ENCODE data around the gene MZT1. TPM values are rescaled to one million over a fixed set of nuclear protein-coding genes. Genes with fewer than 3 reads are reported as not detected.
"Not testable (repeated sequence)": the region's sequence is repeated elsewhere in the genome, so short reads cannot be mapped to it uniquely, and the experiment has no call there.

Gene MZT1, protein sequence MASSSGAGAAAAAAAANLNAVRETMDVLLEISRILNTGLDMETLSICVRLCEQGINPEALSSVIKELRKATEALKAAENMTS
- 41.8 TPM for total RNA-seq

GRCh38 chr13:72727417-72728289, at the start of gene MZT1, which contains the start of gene BORA:
TSS of gene MZT1 (minus strand) at chr13:72727629. CDS start at chr13:72727602, 27 bp downstream.
TSS of gene BORA (plus strand) at chr13:72727923. CDS start at chr13:72728941, 1,018 bp downstream.
- peak; percentile 95 for DNase-seq

- DNase-seq: no peak
These were observed 46.6 kb upstream of the MZT1 start for GRCh38 chr13:72774019-72774418.

DNA sequence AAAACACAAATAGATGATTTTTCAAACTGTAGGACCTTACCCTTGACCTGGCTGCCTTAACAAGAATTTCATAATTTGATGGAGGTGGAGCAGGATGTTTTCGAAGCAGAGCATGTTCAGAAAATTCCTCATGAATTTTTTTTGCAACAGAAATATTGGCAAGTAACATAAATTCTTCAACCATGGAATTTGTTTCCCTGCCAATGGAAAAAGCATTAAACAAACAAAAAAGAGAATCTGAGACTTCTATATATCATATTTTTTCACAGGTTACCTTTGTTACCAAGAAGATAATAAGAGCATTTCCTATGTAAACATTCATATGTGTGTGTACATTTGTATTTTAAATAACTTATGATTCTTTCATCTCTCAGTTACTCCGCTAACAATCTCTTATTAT, 36.0 kb upstream of the MZT1 start:
- no peak for DNase-seq

- no peak for DNase-seq
These were observed 32.8 kb upstream of the MZT1 start for GRCh38 chr13:72760189-72760588.

DNA sequence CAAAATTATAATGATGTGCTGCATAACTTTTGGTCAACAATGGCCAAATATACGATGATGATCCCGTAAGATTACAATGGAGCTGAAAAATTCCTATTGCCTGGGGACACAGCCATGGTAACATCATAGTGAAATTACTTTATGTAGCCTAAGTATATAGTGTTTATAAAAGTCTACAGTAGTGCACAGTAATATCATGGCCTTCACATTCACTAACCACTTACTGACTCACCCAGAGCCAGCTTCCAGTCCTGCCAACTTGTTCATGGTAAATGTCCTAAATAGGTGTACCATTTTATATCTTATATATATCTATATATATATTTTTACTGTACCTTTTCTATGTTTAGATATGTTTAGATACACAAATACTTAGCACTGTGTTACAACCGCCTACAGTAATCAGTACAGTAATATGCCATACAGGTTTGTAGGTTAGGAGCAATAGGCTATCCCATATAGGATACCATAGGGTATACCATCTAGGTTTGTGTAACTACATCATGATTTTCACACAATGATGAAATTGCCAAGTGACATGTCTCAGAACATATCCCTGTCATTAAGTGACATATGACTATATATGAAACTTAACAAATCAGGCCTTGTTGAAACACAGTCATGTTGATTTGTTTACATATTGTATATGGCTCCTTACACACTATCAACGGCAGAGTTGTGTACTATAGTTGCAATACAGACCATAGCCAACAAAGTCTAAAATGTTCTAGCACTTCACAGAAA, 30.5 kb upstream of the MZT1 start:
- no peak for DNase-seq

DNA sequence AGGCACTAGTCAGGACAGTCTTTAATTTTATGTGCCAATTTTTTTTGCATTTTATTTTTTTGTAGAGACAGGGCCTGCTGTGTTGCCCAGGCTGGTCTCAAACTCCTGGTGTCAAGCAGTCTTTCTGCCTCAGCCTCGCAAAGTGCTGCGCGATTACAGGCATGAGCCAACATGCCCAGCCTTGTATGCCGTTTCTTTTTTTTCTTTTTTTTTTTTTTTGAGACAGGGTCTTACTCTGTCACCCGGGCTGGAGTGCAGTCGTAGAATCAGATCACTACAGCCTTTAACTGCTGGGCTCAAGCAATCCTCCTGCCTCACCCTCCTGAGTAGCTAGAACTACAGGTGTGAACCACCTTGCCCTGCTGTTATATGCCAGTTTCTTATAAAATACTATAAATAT, 26.7 kb upstream of the MZT1 start:
- DNase-seq: no peak

DNA sequence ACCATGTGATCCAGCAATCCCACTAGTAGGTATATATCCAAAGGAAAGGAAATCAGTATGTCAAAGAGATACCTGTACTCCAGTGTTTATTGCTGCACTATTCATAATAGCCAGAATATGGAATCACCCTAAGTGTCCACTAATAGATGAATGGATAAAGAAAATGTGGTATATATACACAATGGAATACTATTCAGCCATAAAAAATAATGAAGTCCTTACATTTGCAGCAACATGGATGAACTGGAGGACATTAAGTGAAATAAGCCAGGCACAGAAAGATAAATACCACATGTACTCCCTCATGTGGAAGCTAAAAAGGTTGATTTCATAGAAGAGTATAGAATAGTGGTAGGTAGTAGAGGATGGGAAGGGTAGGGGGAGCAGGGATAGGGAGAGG, 23.8 kb upstream of the MZT1 start:
- no peak for DNase-seq

DNA sequence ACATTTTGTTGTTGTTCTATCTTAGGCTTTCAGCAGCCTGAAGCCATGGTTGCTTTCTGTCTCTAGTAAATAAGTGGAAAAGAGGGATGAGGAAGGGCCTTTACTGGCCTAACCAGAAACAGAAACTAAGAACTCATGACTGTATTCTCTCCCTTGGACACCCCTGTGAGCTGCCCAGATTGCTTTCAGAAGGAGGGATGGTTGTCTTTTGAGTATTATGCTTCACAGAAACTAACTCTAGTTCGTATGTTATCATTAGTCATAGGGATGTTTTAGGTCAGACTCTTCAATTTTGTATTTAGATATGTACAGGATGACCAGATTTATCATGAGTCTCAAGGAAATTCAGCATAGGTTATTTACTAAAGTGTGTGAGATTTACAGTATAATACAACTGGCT, 17.8 kb upstream of the MZT1 start:
- no peak for DNase-seq

DNA sequence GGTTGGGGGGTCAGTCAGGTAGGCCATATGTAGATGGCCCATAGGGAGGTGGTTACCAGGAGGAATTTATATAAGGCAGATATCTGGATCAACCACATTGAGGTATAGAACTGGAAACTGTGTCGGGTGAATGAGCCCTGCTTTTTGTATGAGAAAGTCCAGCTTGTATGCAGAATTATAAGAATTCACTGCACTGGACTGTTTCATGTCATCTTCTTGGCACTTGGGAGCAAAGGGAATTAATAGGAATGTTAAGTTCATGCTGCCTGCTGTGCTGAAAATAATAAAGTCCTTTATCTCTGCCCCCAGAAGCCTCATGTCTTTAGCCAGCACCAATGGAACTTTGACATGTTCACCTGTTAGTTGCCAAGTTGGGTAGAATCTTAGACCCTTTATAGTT, 12.6 kb upstream of the MZT1 start:
- no peak for DNase-seq

DNA sequence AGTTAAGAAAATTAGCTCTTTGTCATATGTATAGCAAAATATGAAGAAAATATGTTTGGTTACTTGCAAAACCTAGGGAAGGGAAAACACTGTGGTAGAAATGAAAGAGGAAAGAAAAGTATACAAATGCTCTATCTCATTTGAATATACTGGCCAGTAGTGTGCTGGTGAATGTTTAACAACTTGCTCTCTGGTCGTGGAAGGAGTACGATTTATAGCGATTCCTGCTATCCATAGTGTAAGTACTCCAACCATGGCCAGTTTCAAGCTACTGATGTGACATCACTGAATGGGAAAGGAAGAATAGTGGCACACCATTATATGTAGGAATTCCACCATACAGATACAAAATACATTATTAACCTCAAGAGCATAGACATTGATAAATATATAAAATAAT, 9.6 kb upstream of the MZT1 start:
- DNase-seq: no peak

GRCh38 chr13:72728290-72728605, 819 bp upstream of the MZT1 start:
- no peak for DNase-seq

DNA sequence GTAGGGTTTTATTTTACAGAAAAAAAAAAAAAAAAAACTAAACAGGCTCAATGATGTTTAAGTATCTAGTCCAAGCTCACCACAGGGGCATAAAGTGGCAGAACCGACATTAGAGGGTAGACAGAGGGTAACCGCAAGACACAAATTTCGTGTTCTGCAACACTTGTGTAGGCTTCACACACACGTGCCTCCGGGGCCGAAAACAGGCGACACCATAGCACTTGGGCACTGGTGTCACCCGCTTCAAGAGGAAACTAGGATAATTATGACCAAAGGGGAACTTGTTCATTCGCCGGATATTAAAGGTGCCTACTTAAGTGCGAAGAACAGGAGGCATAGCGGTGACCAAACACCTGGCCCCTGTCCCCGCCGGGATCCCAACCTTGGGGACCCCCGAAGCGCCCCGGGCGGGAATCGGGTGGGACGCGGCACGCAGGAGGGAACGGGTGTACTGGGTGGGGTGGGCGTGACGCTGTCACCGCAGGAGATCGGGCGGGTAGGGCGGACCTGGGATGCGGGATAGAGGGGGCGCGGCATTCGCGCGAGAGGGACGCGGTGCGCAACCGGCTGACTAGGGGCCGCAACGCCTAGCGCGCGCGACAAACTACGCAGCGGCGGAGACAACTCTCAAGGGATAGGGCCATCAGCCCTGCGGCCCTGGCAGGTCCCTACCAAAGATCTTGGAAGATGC, 558 bp downstream of the MZT1 start:
- peak; percentile 33 for DNase-seq

GRCh38 chr13:72726185-72726584, 1.2 kb downstream of the MZT1 start:
- not testable (repeated sequence) for DNase-seq

DNA sequence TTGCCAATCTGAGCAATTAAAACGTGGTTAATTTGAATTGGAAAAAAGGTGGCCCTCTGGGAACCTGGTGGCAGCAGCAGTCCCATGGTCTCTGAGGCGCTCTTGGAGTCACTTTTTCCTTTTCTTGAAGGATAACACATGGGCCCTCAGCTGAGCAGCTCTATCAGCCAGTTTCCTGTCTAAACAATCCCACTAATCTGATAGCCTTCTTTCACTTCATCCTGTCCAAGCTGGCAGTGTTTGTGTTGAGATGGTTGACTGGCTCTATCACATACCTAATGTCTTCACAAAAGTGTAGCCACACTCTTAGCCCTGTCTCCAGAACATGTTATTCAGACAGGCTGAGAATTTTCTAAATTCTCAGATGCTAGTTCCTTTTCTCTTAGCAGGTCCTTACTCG, 10.7 kb downstream of the MZT1 start:
- no peak for DNase-seq

GRCh38 chr13:72700509-72700908, 26.9 kb downstream of the MZT1 start:
- DNase-seq: no peak

GRCh38 chr13:72698164-72698563, 29.3 kb downstream of the MZT1 start:
- DNase-seq: no peak

- no peak for DNase-seq
These were observed 30.9 kb downstream of the MZT1 start for GRCh38 chr13:72696579-72696978.

DNA sequence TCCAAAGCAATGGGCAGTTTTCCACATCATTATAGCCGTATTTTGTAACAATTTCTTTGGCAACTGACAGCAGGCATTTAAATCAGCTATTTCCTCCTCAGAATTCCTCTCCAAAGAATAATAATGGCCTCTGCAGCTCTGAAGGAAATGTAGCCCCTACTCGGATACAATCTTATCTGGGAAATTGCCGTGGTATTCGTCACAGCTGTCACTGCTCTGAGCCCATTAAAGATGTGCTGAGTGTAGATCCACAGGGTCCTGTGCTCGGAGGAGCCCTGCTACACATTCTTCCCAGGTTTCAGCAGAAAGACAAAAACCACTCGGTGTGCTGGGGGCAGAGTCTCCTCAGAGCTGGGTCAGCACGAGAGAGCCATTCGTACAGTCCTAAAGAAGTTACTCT, 33.1 kb downstream of the MZT1 start:
- DNase-seq: no peak

DNA sequence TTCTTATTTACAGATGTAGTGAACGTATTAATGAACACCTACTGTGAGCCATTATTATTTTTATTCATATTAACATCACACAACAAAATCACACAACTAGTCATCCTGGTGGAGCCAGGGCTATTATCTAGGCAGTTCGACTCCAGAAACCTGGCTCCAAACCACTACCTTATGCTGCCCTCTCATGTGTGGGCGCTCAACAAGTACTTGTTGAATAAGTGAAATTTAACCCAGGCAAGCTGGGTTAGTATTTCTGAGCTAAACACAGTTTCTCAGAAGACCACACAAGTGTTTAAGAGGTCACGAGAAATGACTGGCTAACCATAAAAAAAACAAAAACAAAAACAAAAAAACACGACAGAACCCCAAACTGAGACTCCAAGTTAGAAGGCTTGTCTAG, 33.6 kb downstream of the MZT1 start:
- no peak for DNase-seq

GRCh38 chr13:72692884-72693514, 34.4 kb downstream of the MZT1 start:
- DNase-seq: no peak

- no peak for DNase-seq
These were observed 38.2 kb downstream of the MZT1 start for GRCh38 chr13:72689181-72689696.

DNA sequence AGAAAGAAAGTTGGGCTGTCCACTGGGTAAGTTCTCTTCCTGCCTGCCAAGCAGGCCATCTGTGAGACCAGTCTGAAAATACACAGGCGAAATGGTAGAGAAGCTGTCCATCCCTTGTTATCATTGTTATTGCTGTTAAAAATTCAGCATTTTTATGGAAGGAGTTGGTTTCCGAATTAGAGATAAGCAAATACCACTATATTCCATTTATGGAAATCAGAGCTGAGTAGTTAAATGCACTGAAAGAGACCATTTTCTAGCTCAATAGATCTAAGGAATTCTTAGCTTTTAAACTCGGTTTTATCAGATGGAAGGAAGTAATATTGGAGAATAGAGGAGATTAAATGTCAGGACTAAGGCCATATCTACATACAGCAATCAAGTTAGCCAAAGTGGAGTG, 40.7 kb downstream of the MZT1 start:
- DNase-seq: no peak
